Lower leg skin (tissue), 4 donors: ENCODE measurements around the gene ARHGAP22. TPM values are rescaled to one million over a fixed set of nuclear protein-coding genes. Genes with fewer than 3 reads are reported as not detected.

Experiments
- DNase-seq, 2 donors: peaks; one replicate each; pipeline ENCODE4 v3.0.0-alpha.2; 2019; ENCODE audit warnings: low spot score in 2 of 2
- H3K4me3 ChIP-seq: fragments of 200-600 bp; sonication (generic); 2 replicates; pipeline ENCODE4 v1.5.1; 2017; ENCODE audit warnings: mild to moderate bottlenecking, low read depth; ENCODE audit not compliant: poor library complexity, severe bottlenecking
- CTCF ChIP-seq, 3 donors: fragments of 450-650 bp; IDR thresholded peaks; one replicate each; pipeline ENCODE4 v1.5.1; 2016; ENCODE audit warnings: antibody characterized with exemption in 3 of 3, mild to moderate bottlenecking in 3 of 3, moderate library complexity in 2 of 3
- POLR2A ChIP-seq, 2 donors: fragments of 450-650 bp; IDR thresholded peaks; one replicate each; pipeline ENCODE4 v1.6.1; 2016 to 2017; ENCODE audit warnings: antibody characterized with exemption in 2 of 2, mild to moderate bottlenecking in 1 of 2, moderate library complexity in 1 of 2
- WGBS, 2 donors: methylation state at CpG; one replicate each; pipeline ENCODE4 v1.1.5; 2018; 5-methylcytosine and 5-hydroxymethylcytosine counted together
- intact Hi-C: fragments of 100-400 bp; cut with DNase I; formaldehyde crosslinking; loops from one replicate; pipeline ENCODE4 v1.15.0; 2023; ENCODE audit warnings: low total_unique reads
- total RNA-seq, 4 donors: library from RNA; depleted of rRNA; stranded (reverse); fragments of >200 nt; gene quantifications; one replicate each; pipeline ENCODE4 v1.1.0, GENCODE V29; 2016

ARHGAP22 gene
- total RNA-seq, 4 donors from 2014 or later: 0.46 to 3.0 (median 1.4) TPM

DNA sequence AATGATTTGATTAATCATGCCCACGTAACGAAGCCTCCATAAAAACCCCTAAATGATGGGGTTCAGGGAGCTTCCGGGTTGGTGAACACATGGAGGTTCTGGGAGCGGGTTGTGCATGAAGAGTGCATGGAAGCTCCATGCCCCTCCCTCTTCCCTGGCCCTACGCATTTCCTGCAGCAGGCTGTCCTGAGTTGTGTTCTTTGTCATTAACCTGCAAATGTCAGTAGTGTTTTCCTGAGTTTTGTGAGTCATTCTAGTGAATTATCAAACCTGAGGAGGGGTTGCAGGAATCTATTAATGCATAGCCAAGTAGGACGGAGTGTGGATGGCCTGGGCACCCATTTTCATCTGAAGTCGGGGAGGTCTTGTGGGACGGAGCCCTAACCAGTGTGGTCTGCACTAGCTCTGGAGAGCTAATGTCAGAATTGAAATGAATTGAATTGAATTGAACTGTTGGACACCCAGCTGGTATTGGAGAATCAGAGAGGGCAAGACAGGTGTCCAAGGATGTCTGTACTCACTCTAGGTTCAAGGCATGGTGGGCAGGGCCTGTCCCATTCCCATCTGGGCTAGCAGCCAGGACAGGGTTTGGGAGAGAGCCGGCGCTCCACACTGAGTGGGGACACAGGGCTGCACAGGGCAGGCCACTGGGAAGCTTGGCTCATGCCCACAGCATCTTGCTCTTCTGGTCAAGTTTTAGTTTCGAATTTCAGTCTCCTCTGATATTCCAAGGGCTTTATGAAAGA lies 22.3 kb upstream of the ARHGAP22 start:
- H3K4me3 ChIP-seq: no peak overlapping the region
- intact Hi-C loops: no loop called here

DNA sequence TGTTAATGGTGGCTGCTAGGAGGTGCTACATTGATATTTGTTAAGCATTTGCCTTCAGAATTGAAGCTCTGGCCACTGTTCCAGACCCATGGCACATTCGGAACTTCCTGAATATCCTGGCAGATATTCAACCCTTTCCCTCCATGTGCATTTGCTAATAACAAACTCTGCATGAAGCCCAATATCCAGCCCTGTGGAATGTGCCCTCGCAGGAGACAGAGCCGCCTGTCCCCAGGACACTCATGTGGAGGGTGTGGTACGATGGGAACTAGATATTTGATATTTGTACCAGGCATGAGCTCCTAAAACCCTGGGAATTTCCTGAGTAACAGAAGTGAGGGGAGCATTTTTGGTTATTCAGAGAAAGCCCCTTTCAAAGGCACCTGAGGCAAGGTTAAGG lies 21.6 kb upstream of the ARHGAP22 start:
- 74 to 83% methylated on average over 4 of the region's 4 CpGs for WGBS, 2 donors
- H3K4me3 ChIP-seq: no peak overlapping the region
- intact Hi-C loops: no loop called here
- DNase-seq: no peak
- TF ChIP-seq CTCF (IDR thresholded peaks at IDR 0.05) (no peak), POLR2A (IDR thresholded peaks at IDR 0.05) (no peak)

More for the DNA sequence above, 22.3 kb upstream of the ARHGAP22 start:
- peak in 1 of 2 donors; percentile 48 for DNase-seq
- TF ChIP-seq POLR2A (IDR thresholded peaks at IDR 0.05): no peak
- WGBS, 2 donors: 85 to 90% methylated on average over 11 of the region's 11 CpGs

DNA sequence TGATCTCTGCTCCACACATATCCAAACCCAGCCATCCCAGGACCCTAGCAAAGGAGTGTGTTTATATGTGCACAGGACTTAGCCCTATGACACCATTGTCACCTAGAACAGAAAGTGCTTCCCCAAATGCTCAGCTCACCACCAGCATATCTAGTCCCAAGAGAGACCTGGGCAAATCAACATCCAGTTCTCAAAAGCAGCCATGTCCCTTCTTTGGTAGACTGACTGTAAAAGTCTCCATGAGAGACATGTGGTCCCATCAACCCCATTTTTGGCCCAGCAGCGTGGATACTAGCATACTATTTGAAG lies 20.9 kb upstream of the ARHGAP22 start:
- TF ChIP-seq POLR2A (IDR thresholded peaks at IDR 0.05) (no peak), CTCF (IDR thresholded peaks at IDR 0.05) (no peak)
- H3K4me3 ChIP-seq: no peak overlapping the region
- DNase-seq: no peak
- WGBS, 2 donors: 84 to 95% methylated on average over 1 of the region's 1 CpG
- intact Hi-C loops: no loop called here

DNA sequence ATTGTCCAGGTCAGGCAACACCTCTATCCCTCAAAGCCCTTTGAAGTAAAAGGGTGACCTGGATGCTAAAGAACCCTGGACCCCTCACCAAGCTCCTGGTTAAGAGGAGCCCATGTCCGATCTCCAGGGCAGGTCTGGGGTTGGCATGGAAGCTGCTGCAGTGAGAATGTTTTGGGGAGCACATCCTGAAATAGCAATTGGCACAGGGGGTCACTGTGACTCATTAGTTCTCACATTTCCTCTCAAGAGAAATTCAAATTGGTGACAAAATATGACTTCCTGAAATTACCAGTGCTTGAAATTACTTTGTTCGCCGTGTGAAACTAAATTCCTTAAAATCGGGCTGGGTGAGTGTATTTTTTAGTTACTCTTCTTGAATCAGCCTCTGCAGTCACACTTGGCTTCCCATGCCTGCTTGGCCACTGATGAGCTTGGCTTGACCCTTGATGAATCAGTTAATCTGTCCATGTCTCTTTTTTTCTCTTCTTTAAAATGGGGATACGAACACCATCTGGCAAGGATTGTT lies 18.8 kb upstream of the ARHGAP22 start:
- intact Hi-C loops: no loop called here

DNA sequence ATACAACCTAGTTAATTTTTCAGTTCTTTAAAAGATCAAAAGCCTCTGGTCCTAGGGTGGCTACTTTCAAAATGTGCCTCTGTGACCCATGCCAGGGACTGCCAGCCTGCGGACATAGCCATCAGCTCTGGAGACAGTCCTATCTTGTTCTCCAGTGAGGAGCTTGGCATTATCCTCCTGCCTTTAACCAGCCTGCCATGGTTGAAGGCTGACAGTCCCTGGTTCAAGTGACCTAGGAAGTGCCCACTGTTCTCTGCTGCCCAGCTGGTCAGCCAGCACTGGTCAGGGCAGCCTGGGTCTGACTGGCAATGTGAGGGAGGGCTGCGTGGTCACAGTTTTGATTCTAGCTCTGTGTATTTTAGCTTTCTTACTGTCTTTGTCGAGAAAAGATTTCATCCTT lies 18.1 kb upstream of the ARHGAP22 start:
- WGBS, 2 donors: 94 to 97% methylated on average over 3 of the region's 3 CpGs
- intact Hi-C loops: no loop called here
- no peak for TF ChIP-seq CTCF (IDR thresholded peaks at IDR 0.05)
- TF ChIP-seq POLR2A (IDR thresholded peaks at IDR 0.05): no peak

More for the DNA sequence above, 18.8 kb upstream of the ARHGAP22 start:
- TF ChIP-seq CTCF (IDR thresholded peaks at IDR 0.05): no peak
- no peak for TF ChIP-seq POLR2A (IDR thresholded peaks at IDR 0.05)
- no peak overlapping the region for H3K4me3 ChIP-seq
- 62 to 74% methylated on average over 5 of the region's 5 CpGs for WGBS, 2 donors
- peak in 1 of 2 donors; percentile 63 for DNase-seq

DNA sequence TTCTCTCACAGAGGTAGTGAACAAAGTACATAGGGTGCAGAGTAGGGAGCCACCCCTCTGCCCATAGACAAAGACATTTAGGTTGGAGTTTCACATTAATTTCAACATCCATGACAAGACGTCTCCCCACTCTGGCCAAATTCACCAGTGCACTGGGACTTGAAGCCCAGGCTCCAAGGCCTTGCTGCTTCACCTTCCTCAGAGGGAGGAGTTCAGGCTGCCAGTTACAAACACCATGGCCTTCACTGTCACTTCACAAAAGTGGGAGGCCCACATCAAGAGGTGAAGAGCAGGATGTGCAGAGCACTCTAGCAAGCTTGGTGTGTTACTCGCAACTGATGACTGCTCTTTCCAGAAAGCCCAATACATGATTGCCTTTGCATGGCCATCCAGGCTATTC lies 15.8 kb upstream of the ARHGAP22 start:
- H3K4me3 ChIP-seq: no peak overlapping the region

More for the DNA sequence above, 18.1 kb upstream of the ARHGAP22 start:
- DNase-seq: peak in 1 of 2 donors; percentile 58
- no peak overlapping the region for H3K4me3 ChIP-seq

More for the DNA sequence above, 15.8 kb upstream of the ARHGAP22 start:
- 84 to 91% methylated on average over 2 of the region's 2 CpGs for WGBS, 2 donors
- intact Hi-C loops: no loop called here
- DNase-seq: peak in 1 of 2 donors; percentile 29
- TF ChIP-seq POLR2A (IDR thresholded peaks at IDR 0.05) (no peak), CTCF (IDR thresholded peaks at IDR 0.05) (no peak)
